AG10803 (cell line): Measurements from ENCODE around the gene PQBP1.

Experiments
- DNase-seq: peaks from one replicate; pipeline ENCODE4 v3.0.0; 2010; ENCODE audit warnings: low read depth
- H3K4me3 ChIP-seq: 2 replicates; pipeline ENCODE4 v1.5.1; 2011; ENCODE audit warnings: mild to moderate bottlenecking, low read length, control low read depth
- CTCF ChIP-seq: conservative IDR thresholded peaks from 2 replicates; pipeline ENCODE4 v1.5.1; 2011; ENCODE audit warnings: mild to moderate bottlenecking, low read length, control low read depth, inconsistent platforms

PQBP1 gene

DNA sequence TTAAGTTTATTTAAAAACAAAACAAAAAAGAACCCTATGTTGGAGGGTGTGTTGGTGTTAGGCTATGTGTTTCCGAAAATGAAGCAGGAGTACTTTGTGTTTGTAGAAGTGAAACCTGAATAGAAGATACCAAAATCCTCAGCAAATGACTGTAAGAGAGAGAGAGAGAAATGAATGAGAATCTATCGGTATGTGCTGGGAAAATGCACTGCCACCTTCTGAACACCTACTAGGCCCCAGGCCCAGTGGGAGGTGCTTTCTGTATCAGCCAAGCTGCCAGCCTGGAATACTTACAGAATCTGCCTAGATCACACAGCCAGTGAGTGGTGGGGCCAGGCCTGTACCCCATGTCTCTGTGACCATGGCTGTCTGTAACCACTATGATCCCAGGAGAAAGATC, 36.0 kb downstream of the PQBP1 start:
- no peak for TF ChIP-seq CTCF
- DNase-seq, result no peak
- no peak overlapping the region for H3K4me3 ChIP-seq

DNA sequence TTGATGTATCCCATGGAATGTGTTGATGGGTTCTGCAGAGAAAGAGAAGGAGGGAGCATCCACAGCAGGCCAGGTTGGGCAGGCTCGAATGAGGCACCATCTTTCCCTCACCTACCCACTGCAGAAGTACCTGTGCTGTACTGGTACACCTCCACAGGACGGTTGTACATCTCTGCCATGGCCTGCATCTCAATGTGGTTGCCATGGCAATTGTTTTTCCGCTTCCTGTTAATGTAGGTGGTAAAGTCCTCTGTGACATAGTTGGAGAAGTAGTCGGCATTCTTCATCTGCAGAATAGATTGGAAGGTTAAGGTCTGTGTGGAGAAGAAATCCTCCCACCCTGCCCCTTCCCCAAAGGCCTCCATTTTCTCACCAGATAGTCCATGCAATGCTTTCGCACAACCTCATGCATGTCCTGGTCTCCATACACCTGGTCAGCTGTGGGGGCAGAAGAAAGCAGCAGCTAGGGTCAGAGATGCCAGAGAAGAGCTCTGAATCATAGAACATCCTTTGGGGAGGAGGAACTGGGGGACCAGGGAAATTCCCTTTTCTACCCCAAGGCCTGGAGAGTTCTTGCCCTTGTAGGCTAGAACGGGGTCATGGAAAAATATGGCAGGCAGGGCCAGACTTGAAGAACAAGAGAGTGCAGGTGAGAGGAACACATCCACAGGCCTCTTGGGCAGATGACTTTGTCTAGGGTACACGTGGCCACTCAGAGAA, 37.0 kb downstream of the PQBP1 start:
- no peak for TF ChIP-seq CTCF
- H3K4me3 ChIP-seq, result no peak overlapping the region
- no peak for DNase-seq

GRCh38 chrX:48935301-48935670, 37.6 kb downstream of the PQBP1 start:
- TF ChIP-seq CTCF, result no peak
- H3K4me3 ChIP-seq, result no peak overlapping the region

GRCh38 chrX:48936429-48937053, 38.8 kb downstream of the PQBP1 start:
- no peak for TF ChIP-seq CTCF
- no peak for DNase-seq
- H3K4me3 ChIP-seq, result no peak overlapping the region

More at GRCh38 chrX:48935301-48935670, 37.6 kb downstream of the PQBP1 start:
- DNase-seq, result no peak

DNA sequence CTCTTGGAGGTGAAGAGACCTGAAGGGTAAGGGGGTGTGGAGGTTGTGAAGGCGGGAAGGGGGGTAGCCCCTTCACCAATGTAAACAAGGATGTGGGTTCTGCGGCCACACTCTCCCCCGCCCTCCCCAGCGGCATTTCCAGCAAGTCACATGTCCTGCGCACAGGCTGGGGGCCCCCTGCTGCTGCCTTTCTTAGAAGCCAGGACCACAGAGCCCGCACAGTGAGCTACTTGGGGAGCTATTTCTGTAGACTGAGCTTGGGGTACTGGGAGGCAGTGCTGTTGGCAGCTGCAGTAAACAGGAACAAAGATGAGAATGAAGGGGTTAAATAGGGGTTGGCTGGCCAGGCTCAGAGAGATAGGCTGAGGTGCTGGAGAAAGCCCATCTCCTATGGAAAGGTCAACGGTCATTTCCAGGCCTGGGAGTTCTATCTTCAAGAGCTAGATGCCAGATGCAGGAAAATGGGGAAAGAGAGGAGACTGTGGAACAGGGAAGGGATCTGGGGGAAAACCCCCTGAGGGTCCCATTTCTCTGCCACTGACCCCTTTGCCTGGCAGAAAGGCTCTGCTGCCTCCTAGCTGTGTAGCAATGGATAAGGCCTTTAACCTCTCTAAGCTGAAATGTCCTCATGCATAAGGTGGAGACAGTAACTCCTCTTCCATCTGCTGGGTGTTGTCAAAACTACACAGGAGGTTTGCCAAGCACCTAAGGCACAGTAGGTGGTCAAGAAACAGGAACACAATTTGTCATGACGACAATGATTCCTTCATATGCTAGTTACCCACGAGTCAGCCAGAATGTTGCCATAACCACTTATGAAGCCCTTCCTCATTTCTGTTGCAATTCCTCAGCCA, 39.6 kb downstream of the PQBP1 start:
- TF ChIP-seq CTCF, result no peak
- no peak for DNase-seq
- no peak overlapping the region for H3K4me3 ChIP-seq

GRCh38 chrX:48938721-48939425, 41.1 kb downstream of the PQBP1 start:
- DNase-seq, result no peak
- no peak overlapping the region for H3K4me3 ChIP-seq
- no peak for TF ChIP-seq CTCF
